Measurements from ENCODE around the gene NUAK1. TPM values are rescaled to one million over a fixed set of nuclear protein-coding genes. Genes with fewer than 3 reads are reported as not detected.

Gene NUAK1
- total RNA-seq, 4 donors from 2014 or later: 18.9 to 34.5 (median 29.1) TPM

DNA sequence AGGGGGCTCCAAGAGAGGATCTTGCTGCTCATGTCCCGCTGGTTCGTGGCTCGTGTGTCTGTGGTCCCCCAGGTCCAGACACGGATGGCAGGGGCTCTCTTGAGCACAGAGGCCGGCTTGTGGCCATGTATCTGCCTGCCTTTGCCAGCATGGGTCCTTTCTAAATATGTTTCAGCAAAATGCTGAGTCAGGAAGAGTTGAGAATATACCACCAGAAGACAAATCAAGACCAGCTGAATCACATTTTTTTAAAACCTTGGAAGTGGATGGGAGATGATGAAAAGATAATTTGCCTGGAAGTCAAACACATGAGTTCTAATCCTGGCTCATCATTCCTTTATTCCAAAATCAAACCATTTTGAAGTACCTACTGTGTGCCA lies 58.0 kb downstream of the NUAK1 start:
- no peaks in the 10 kb centered on the region for H3K9me3 ChIP-seq
- intact Hi-C loops (cut with DNase I; ENCODE audit: low total_unique reads): no loop called here
- DNase-seq: no peak
- peak overlapping the region in 3 of 4 donors; percentile 11 to 61 (median 60) for H3K27ac ChIP-seq
- peaks cover 0 to 27% of the 10 kb centered on the region in 2 donors for H3K36me3 ChIP-seq
- in situ Hi-C loops (cut with MboI; ENCODE audit: low sequenced_read_pairs in 4 of 4): no loop called here
- no peaks in the 10 kb centered on the region for H3K27me3 ChIP-seq
- no peak overlapping the region for H3K4me3 ChIP-seq
- TF ChIP-seq, protein P1, sequence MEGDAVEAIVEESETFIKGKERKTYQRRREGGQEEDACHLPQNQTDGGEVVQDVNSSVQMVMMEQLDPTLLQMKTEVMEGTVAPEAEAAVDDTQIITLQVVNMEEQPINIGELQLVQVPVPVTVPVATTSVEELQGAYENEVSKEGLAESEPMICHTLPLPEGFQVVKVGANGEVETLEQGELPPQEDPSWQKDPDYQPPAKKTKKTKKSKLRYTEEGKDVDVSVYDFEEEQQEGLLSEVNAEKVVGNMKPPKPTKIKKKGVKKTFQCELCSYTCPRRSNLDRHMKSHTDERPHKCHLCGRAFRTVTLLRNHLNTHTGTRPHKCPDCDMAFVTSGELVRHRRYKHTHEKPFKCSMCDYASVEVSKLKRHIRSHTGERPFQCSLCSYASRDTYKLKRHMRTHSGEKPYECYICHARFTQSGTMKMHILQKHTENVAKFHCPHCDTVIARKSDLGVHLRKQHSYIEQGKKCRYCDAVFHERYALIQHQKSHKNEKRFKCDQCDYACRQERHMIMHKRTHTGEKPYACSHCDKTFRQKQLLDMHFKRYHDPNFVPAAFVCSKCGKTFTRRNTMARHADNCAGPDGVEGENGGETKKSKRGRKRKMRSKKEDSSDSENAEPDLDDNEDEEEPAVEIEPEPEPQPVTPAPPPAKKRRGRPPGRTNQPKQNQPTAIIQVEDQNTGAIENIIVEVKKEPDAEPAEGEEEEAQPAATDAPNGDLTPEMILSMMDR (IDR thresholded peaks at IDR 0.05 in 4 of 5, conservative IDR thresholded peaks at IDR 0.05 in 1 of 5): no peak
- TF ChIP-seq POLR2A (IDR thresholded peaks at IDR 0.05): no peak
- ATAC-seq: no peak
- H3K4me1 ChIP-seq: peaks cover 24 to 28% of the 10 kb centered on the region in 2 donors

DNA sequence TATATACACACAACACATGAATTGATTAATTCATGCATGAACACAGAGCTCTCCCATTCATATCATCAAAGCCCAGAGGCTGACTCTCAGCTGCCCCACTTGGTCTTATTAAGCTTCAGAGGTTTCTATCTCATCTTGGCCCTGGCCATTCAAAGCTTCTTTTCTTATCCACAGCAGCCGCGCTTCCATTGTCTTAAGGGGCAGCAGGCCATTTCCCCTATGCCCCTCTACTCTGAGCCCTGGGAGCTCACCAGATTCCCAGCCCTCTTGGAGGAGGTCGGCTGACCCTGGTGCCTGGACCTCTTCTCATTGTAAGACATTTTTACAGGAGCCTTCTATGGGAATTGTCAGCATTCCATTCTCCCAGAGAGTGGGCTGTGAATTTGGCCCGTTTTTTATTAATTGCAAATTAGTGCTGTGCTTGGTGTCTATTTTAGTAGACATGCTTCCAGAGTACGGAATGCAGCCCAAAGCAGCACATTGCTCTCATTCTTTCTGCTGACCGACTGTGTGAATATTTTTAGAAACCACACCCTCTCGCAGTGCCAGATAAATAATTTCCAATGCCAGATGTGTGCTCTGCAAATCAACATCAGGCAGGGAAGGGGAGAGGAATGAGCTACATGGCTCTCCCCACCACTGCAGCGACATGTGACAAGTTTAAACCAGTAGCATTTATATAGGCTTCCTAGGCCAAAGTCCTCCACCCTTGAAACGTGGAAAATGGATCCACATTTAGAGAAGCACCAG lies 58.5 kb downstream of the NUAK1 start:
- H3K4me3 ChIP-seq: no peak overlapping the region
- H3K27me3 ChIP-seq: no peaks in the 10 kb centered on the region
- in situ Hi-C loops (cut with MboI; ENCODE audit: low sequenced_read_pairs in 4 of 4) (no loop called here), intact Hi-C loops (cut with DNase I; ENCODE audit: low total_unique reads) (no loop called here)
- H3K9me3 ChIP-seq: no peaks in the 10 kb centered on the region
- H3K27ac ChIP-seq: peak overlapping the region in 3 of 4 donors; percentile 11 to 61 (median 60)
- H3K36me3 ChIP-seq: peaks cover 0 to 27% of the 10 kb centered on the region in 2 donors
- ATAC-seq (peak; percentile 16 to 42), DNase-seq (peak in 1 of 2 donors; percentile 42)
- TF ChIP-seq, protein P1 (IDR thresholded peaks at IDR 0.05 in 4 of 5, conservative IDR thresholded peaks at IDR 0.05 in 1 of 5): no peak
- no peak for TF ChIP-seq POLR2A (IDR thresholded peaks at IDR 0.05)
- H3K4me1 ChIP-seq: peaks cover 24 to 28% of the 10 kb centered on the region in 2 donors

DNA sequence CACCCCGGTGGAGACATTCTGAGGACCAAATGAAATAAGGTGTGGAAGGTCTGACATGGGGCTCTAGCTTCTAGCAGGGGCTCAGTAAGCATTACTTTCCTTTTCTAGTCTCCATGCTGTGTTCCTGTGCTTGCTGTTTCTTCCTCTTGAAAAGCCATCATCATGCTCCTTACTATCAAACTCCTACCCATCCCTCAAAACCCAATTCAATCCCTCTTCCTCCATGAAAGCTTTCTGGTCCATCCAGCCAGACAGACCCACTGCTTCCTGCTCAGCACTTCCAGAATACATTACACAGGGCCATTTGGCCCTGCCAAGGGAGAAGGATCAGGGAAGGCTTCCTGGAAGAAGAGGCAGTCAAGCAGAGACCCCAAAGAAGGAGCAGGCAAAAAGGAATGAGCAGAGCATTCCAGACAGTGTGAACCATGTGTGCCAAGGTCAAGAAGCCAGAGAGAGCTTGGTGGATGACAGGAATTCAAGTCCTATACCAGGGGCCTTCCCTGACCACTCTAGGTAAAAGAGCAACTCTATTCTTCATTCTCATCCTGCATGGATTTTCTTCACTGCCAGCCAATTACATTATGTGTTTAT lies 59.5 kb downstream of the NUAK1 start:
- Histone ChIP-seq H3K27ac (peak overlapping the region in 1 of 4 donors; percentile 61), H3K36me3 (peaks cover 0 to 27% of the 10 kb centered on the region in 2 donors), H3K4me1 (peaks cover 24 to 28% of the 10 kb centered on the region in 2 donors), H3K9me3 (no peaks in the 10 kb centered on the region), H3K4me3 (no peak overlapping the region), H3K27me3 (no peaks in the 10 kb centered on the region)
- TF ChIP-seq POLR2A (IDR thresholded peaks at IDR 0.05): no peak
- TF ChIP-seq, protein P1 (IDR thresholded peaks at IDR 0.05 in 4 of 5, conservative IDR thresholded peaks at IDR 0.05 in 1 of 5): no peak
- intact Hi-C loops (cut with DNase I; ENCODE audit: low total_unique reads) (no loop called here), in situ Hi-C loops (cut with MboI; ENCODE audit: low sequenced_read_pairs in 4 of 4) (no loop called here)
- DNase-seq: no peak
- ATAC-seq: no peak

DNA sequence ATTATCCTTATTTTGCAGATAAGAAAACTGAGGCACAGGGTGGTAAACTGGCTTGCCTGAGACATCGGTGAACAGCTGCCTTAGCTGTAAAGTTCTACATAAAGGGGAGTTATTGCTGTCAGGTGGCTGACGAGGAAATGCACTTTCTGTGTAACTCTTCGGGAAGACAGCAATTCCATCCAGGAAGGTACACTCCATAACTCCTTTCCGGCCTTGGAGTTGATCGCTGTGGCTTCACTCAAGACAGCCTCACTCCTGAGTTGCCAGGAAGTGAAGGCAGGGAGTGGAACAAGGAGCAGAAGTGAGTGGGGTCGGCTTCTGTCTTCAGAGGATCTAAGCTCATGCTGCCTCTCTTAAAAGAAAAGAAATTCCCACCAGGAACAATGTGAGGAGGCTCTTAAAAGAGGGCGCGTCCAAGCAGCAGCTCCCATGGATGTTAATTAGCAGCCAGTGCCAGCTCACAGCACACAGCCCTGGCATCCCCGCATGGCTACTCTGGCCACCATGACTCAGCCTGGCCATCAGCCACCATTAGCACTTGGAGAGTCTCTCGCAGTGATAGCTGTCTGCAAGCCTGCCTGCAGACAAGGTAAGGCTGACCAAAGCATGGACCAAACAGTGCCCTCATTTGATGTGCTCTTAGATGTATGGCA lies 60.3 kb downstream of the NUAK1 start:
- in situ Hi-C loops (cut with MboI; ENCODE audit: low sequenced_read_pairs in 4 of 4) (no loop called here), intact Hi-C loops (cut with DNase I; ENCODE audit: low total_unique reads) (no loop called here)
- no peak for TF ChIP-seq POLR2A (IDR thresholded peaks at IDR 0.05)
- peak; percentile 92 to 95 for ATAC-seq
- peak overlapping the region in 3 of 4 donors; percentile 42 to 61 (median 44) for H3K27ac ChIP-seq
- no peaks in the 10 kb centered on the region for H3K9me3 ChIP-seq
- DNase-seq: peak; percentile 80 to 86
- no peaks in the 10 kb centered on the region for H3K27me3 ChIP-seq
- peaks cover 24 to 28% of the 10 kb centered on the region in 2 donors for H3K4me1 ChIP-seq
- peaks cover 0 to 25% of the 10 kb centered on the region in 2 donors for H3K36me3 ChIP-seq
- H3K4me3 ChIP-seq: no peak overlapping the region
